Neural cell (in vitro differentiated cells): ENCODE results near the gene DNAH17. TPM values are rescaled to one million over a fixed set of nuclear protein-coding genes. Genes with fewer than 3 reads are reported as not detected.

Source experiments
- H2AFZ ChIP-seq: fragments of 200-600, 300-800 bp; sonication (generic), shearing (Covaris generic); 2 replicates; pipeline ENCODE4 v1.6.0; 2014; ENCODE audit warnings: low read depth, mild to moderate bottlenecking, antibody characterized with exemption, low read length, moderate library complexity
- H3F3A ChIP-seq: fragments of 200-600 bp; shearing (Covaris generic); 2 replicates; pipeline ENCODE4 v1.6.1; 2016; ENCODE audit warnings: mild to moderate bottlenecking, moderate library complexity, mixed read lengths, antibody characterized with exemption, low read length; ENCODE audit not compliant: insufficient read depth, poor library complexity, severe bottlenecking
- H3K27ac ChIP-seq: fragments of 200-600, 300-800 bp; sonication (generic), shearing (Covaris generic); 2 replicates; pipeline ENCODE4 v1.5.1; 2014; ENCODE audit warnings: mild to moderate bottlenecking, low read length, moderate library complexity
- H3K27me3 ChIP-seq: fragments of 300-800, 200-600 bp; sonication (generic), shearing (Covaris generic); 2 replicates; pipeline ENCODE4 v1.6.0; 2014; ENCODE audit warnings: mild to moderate bottlenecking, low read depth, low read length, moderate library complexity; ENCODE audit not compliant: insufficient read depth
- H3K36me3 ChIP-seq: fragments of 300-800, 200-600 bp; sonication (generic), shearing (Covaris generic); 2 replicates; pipeline ENCODE4 v1.5.1; 2014; ENCODE audit warnings: mild to moderate bottlenecking, antibody characterized with exemption, low read length, moderate library complexity; ENCODE audit not compliant: insufficient read depth
- H3K4me2 ChIP-seq: fragments of 300-800, 200-600 bp; sonication (generic), shearing (Covaris generic); 2 replicates; pipeline ENCODE4 v1.6.0; 2014; ENCODE audit warnings: mild to moderate bottlenecking, low read length
- H3K4me3 ChIP-seq: fragments of 300-800, 200-600 bp; sonication (generic), shearing (Covaris generic); 2 replicates; pipeline ENCODE4 v1.5.1; 2014; ENCODE audit warnings: mild to moderate bottlenecking, low read length, moderate library complexity
- H3K79me2 ChIP-seq: fragments of 200-600 bp; shearing (Covaris generic); replicated peaks from 2 replicates; pipeline ENCODE4 v1.6.0; 2014; ENCODE audit warnings: mild to moderate bottlenecking, low read length, moderate library complexity; ENCODE audit not compliant: insufficient read depth
- H3K9ac ChIP-seq: fragments of 300-800, 200-600 bp; sonication (generic), shearing (Covaris generic); 2 replicates; pipeline ENCODE4 v1.6.1; 2016; ENCODE audit warnings: mild to moderate bottlenecking, low read length, mixed read lengths
- H3K9me2 ChIP-seq: fragments of 200-600 bp; shearing (Covaris generic); 2 replicates; pipeline ENCODE4 v1.6.1; 2016; ENCODE audit warnings: mild to moderate bottlenecking, low read length, mixed read lengths; ENCODE audit not compliant: insufficient read depth
- H3K9me3 ChIP-seq: fragments of 200-600, 300-800 bp; sonication (generic), shearing (Covaris generic); 2 replicates; pipeline ENCODE4 v1.6.1; 2016; ENCODE audit warnings: mild to moderate bottlenecking, mixed run types, low read length, moderate library complexity, mixed read lengths
- H4K20me1 ChIP-seq: fragments of 200-600 bp; shearing (Covaris generic); 2 replicates; pipeline ENCODE4 v1.6.1; 2016; ENCODE audit warnings: mild to moderate bottlenecking, mixed run types; ENCODE audit not compliant: insufficient read depth
- EP300 ChIP-seq: fragments of 450-650 bp; conservative IDR thresholded peaks from 2 replicates; pipeline ENCODE4 v1.6.1; 2014; ENCODE audit warnings: antibody characterized with exemption, mild to moderate bottlenecking, moderate library complexity; ENCODE audit not compliant: poor library complexity, severe bottlenecking
- MXI1 ChIP-seq: fragments of 450-650 bp; conservative IDR thresholded peaks from 2 replicates; pipeline ENCODE4 v1.6.1; 2014; ENCODE audit warnings: antibody characterized with exemption, mild to moderate bottlenecking; ENCODE audit not compliant: poor library complexity, severe bottlenecking
- POLR2AphosphoS5 ChIP-seq: IDR thresholded peaks from 2 replicates; pipeline ENCODE4 v1.6.1; 2012
- RAD21 ChIP-seq: fragments of 450-650 bp; conservative IDR thresholded peaks from 2 replicates; pipeline ENCODE4 v1.6.1; 2014; ENCODE audit warnings: antibody characterized with exemption, mild to moderate bottlenecking, moderate library complexity
- SMC3 ChIP-seq: fragments of 450-650 bp; conservative IDR thresholded peaks from 2 replicates; pipeline ENCODE4 v1.6.1; 2014; ENCODE audit warnings: antibody characterized with exemption, mild to moderate bottlenecking, moderate library complexity; ENCODE audit not compliant: poor library complexity
- TAF1 ChIP-seq: IDR thresholded peaks from 2 replicates; pipeline ENCODE4 v1.6.1; 2012; ENCODE audit warnings: low read depth
- polyA plus RNA-seq: library from polyadenylated mRNA; depleted of rRNA; stranded (reverse); fragments of >200 nt; gene quantifications from 2 replicates; pipeline ENCODE4 v1.2.3, GENCODE V29; 2014
- TF ChIP-seq, protein P1 (sequence below): fragments of 450-650 bp; IDR thresholded peaks from 2 replicates; pipeline ENCODE4 v1.5.1; 2014; ENCODE audit warnings: antibody characterized with exemption, mild to moderate bottlenecking, moderate library complexity; ENCODE audit not compliant: poor library complexity, severe bottlenecking
- TF ChIP-seq, protein P2 (sequence below): IDR thresholded peaks from 2 replicates; pipeline ENCODE4 v1.6.1; 2012; ENCODE audit warnings: borderline replicate concordance

Gene DNAH17
- polyA plus RNA-seq, 1 donor from 2014 or later: not detected

DNA sequence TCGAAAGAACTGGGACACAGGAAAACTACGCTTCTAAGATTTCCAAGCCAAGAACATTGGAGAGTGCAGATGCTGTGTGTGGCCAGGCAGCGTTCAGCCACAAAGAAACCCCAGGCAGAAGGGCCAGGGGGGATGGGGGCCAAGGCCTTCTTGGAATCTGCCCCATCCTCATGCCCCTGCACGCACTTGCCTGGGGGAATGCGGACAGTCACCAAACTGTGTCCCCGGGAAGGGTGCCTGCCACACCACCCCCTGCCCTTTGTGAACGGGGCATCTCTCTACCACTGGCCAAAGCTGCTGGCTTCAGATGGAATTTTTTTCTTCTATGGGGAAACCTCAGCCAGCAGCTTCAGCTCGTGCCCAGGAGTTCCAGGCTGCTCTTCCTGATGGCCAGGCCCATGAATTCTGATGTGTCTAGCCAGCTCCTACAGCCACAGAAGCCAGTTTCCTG is 32.0 kb upstream of the DNAH17 start:
- no peak overlapping the region for H3K27ac ChIP-seq
- no peaks in the 10 kb centered on the region for H3K9me2 ChIP-seq
- no peaks in the 10 kb centered on the region for H3K27me3 ChIP-seq
- H3K4me2 ChIP-seq: no peak overlapping the region
- TF ChIP-seq, protein P1, sequence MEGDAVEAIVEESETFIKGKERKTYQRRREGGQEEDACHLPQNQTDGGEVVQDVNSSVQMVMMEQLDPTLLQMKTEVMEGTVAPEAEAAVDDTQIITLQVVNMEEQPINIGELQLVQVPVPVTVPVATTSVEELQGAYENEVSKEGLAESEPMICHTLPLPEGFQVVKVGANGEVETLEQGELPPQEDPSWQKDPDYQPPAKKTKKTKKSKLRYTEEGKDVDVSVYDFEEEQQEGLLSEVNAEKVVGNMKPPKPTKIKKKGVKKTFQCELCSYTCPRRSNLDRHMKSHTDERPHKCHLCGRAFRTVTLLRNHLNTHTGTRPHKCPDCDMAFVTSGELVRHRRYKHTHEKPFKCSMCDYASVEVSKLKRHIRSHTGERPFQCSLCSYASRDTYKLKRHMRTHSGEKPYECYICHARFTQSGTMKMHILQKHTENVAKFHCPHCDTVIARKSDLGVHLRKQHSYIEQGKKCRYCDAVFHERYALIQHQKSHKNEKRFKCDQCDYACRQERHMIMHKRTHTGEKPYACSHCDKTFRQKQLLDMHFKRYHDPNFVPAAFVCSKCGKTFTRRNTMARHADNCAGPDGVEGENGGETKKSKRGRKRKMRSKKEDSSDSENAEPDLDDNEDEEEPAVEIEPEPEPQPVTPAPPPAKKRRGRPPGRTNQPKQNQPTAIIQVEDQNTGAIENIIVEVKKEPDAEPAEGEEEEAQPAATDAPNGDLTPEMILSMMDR: no peak
- no peak for TF ChIP-seq POLR2AphosphoS5
- no peak for TF ChIP-seq RAD21
- TF ChIP-seq MXI1: no peak
- TF ChIP-seq EP300: no peak
- no peak for TF ChIP-seq SMC3
- no peaks in the 10 kb centered on the region for H4K20me1 ChIP-seq
- H3K36me3 ChIP-seq: no peaks in the 10 kb centered on the region
- no peak overlapping the region for H3K4me3 ChIP-seq
- H3F3A ChIP-seq: no peaks in the 10 kb centered on the region
- no peaks in the 10 kb centered on the region for H3K9me3 ChIP-seq
- H3K9ac ChIP-seq: no peak overlapping the region
- no peaks in the 10 kb centered on the region for H3K79me2 ChIP-seq
- H2AFZ ChIP-seq: no peak overlapping the region

DNA sequence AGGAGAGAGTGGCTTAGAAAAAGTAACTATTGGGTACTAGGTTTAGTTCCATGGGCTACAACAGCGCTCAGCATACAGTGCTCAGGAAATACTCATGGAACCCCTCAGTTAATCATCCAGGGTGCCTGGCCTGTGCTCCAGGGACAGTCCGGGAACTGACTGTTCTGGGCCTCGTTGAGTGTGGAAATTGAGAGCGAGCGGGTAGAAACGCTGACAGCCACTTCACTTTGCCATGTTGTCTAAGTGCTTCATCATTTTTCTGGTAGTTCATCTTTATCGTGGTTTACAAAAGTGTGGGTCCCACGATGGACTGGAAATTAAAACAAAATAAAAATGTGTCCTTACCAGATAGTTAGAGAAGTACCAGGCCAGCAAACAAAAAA is 31.6 kb upstream of the DNAH17 start:
- no peak overlapping the region for H2AFZ ChIP-seq

DNA sequence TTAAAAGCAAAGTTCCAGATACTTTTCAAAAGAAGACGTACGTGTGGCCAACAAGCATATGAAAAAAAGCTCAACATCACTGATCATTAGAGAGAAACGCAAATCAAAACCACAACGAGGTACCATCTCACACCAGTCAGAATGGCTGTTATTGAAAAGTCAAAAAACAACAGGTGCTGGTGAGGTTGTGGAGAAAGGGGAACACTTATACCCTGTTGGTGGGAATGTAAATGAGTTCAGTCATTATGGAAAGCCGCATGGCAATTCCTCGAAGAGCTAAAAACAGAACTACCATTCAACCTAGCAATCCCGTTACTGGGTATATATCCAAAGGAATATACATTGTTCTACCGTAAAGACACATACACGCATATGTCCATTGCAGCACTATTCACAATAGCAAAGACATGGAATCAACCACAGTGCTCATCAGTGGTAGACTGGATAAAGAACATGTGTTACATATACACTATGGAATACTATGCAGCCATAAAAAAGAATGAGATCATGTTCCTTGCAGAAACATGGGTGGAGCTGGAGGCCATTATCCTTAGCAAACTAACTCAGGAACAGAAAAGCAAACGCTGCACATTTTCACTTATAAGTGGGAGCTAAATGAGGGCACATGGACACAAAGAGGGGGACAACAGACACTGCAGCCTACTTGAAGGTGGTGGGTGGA is 31.1 kb upstream of the DNAH17 start:
- no peak overlapping the region for H2AFZ ChIP-seq
- no peaks in the 10 kb centered on the region for H4K20me1 ChIP-seq
- H3F3A ChIP-seq: no peaks in the 10 kb centered on the region
- no peak overlapping the region for H3K9ac ChIP-seq
- H3K4me2 ChIP-seq: no peak overlapping the region
- H3K27ac ChIP-seq: no peak overlapping the region
- H3K36me3 ChIP-seq: no peaks in the 10 kb centered on the region
- H3K4me3 ChIP-seq: no peak overlapping the region
- no peaks in the 10 kb centered on the region for H3K9me2 ChIP-seq
- H3K79me2 ChIP-seq: no peaks in the 10 kb centered on the region
- no peaks in the 10 kb centered on the region for H3K9me3 ChIP-seq
- no peaks in the 10 kb centered on the region for H3K27me3 ChIP-seq
- TF ChIP-seq SMC3 (no peak), MXI1 (no peak), TAF1 (no peak)
- TF ChIP-seq, protein P2, sequence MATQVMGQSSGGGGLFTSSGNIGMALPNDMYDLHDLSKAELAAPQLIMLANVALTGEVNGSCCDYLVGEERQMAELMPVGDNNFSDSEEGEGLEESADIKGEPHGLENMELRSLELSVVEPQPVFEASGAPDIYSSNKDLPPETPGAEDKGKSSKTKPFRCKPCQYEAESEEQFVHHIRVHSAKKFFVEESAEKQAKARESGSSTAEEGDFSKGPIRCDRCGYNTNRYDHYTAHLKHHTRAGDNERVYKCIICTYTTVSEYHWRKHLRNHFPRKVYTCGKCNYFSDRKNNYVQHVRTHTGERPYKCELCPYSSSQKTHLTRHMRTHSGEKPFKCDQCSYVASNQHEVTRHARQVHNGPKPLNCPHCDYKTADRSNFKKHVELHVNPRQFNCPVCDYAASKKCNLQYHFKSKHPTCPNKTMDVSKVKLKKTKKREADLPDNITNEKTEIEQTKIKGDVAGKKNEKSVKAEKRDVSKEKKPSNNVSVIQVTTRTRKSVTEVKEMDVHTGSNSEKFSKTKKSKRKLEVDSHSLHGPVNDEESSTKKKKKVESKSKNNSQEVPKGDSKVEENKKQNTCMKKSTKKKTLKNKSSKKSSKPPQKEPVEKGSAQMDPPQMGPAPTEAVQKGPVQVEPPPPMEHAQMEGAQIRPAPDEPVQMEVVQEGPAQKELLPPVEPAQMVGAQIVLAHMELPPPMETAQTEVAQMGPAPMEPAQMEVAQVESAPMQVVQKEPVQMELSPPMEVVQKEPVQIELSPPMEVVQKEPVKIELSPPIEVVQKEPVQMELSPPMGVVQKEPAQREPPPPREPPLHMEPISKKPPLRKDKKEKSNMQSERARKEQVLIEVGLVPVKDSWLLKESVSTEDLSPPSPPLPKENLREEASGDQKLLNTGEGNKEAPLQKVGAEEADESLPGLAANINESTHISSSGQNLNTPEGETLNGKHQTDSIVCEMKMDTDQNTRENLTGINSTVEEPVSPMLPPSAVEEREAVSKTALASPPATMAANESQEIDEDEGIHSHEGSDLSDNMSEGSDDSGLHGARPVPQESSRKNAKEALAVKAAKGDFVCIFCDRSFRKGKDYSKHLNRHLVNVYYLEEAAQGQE: no peak

More for the DNA sequence above, 31.6 kb upstream of the DNAH17 start:
- H3K9ac ChIP-seq: no peak overlapping the region
- no peak overlapping the region for H3K27ac ChIP-seq
- H4K20me1 ChIP-seq: no peaks in the 10 kb centered on the region
- H3K79me2 ChIP-seq: no peaks in the 10 kb centered on the region
- H3K9me3 ChIP-seq: no peaks in the 10 kb centered on the region
- H3K36me3 ChIP-seq: no peaks in the 10 kb centered on the region
- H3K4me3 ChIP-seq: no peak overlapping the region
- H3K27me3 ChIP-seq: no peaks in the 10 kb centered on the region
- no peaks in the 10 kb centered on the region for H3K9me2 ChIP-seq
- no peak overlapping the region for H3K4me2 ChIP-seq
- TF ChIP-seq TAF1: no peak
- H3F3A ChIP-seq: no peaks in the 10 kb centered on the region
